ENCODE data around the gene DOCK2.

DNA sequence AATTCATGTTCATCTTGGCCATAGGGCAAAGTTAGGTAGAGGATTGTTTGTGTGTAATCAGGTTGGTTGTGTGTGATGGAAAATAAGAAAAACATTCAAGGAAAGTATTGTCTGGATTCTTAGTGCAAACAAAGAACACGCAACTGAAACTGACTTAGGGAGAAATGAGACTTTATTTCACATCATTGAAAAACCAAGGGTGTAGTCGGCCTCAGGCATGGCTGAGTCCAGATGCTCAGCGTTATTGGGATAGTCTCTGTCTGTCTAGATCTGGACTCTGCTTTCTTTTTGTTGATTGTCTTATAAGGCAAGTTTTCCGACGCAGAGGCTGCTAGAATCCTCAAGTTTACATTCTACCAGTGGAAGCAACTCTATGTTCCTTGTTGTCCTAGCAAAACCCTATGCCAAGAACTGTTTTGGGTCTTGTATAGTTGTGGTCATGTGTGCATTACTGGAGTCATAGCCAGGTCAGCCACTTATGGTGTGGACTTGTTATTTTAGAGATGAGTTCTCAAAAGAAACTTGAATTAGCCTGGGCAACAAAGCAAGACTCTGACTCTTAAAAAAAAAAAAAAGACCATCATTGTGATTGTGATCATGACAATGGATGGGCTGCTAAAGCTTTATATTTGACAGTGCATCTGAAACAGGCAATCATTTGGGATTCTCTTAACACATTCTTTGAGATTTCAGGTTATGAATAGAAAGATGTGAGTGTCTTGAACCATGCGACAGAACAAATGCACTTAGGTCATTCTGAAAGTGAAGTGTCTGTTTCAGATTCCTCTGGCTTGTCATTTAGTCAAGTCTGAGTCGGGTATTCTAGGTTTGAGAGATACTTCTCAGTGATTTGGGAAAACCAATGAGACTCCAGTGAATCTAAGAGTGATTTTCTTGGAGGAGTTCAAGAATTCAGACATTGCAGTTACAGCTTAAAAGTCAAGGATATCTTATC lies 82.6 kb downstream of the DOCK2 start:
- TF ChIP-seq, protein P1, sequence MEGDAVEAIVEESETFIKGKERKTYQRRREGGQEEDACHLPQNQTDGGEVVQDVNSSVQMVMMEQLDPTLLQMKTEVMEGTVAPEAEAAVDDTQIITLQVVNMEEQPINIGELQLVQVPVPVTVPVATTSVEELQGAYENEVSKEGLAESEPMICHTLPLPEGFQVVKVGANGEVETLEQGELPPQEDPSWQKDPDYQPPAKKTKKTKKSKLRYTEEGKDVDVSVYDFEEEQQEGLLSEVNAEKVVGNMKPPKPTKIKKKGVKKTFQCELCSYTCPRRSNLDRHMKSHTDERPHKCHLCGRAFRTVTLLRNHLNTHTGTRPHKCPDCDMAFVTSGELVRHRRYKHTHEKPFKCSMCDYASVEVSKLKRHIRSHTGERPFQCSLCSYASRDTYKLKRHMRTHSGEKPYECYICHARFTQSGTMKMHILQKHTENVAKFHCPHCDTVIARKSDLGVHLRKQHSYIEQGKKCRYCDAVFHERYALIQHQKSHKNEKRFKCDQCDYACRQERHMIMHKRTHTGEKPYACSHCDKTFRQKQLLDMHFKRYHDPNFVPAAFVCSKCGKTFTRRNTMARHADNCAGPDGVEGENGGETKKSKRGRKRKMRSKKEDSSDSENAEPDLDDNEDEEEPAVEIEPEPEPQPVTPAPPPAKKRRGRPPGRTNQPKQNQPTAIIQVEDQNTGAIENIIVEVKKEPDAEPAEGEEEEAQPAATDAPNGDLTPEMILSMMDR (IDR thresholded peaks at IDR 0.05; ENCODE audit: extremely low read depth in 1 of 2, insufficient read depth in 1 of 2, low read depth in 1 of 2, low read length in 2 of 2), result no peak
- TF ChIP-seq POLR2A (IDR thresholded peaks at IDR 0.05; ENCODE audit: low read depth, low read length) (no peak), JUN (IDR thresholded peaks at IDR 0.05; ENCODE audit: borderline replicate concordance, insufficient read depth, insufficient read length, low read depth) (no peak), MYC (IDR thresholded peaks at IDR 0.05; ENCODE audit: low read depth, low read length) (no peak), POLR2AphosphoS5 (IDR thresholded peaks at IDR 0.05; ENCODE audit: insufficient read depth, low read depth, low read length) (no peak), FOS (IDR thresholded peaks at IDR 0.05; ENCODE audit: borderline replicate concordance, insufficient read depth, low read length) (no peak), EZH2 (IDR thresholded peaks at IDR 0.05; ENCODE audit: borderline replicate concordance, low read depth, low read length, severe bottlenecking) (no peak)
- TF ChIP-seq, protein P2, sequence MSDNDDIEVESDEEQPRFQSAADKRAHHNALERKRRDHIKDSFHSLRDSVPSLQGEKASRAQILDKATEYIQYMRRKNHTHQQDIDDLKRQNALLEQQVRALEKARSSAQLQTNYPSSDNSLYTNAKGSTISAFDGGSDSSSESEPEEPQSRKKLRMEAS (IDR thresholded peaks at IDR 0.05; ENCODE audit: insufficient read depth, insufficient read length), result no peak
